GM11168 (cell line): Measurements from ENCODE around the gene NPIPB9.
"Not testable (repeated sequence)": the region's sequence is repeated elsewhere in the genome, so short reads cannot be mapped to it uniquely, and the experiment has no call there.

Experiments used
- in situ Hi-C: fragments of 300-500 bp; cut with MboI; formaldehyde crosslinking; loops from one replicate; pipeline ENCODE4 v1.12.0; 2022; ENCODE audit warnings: low sequenced_read_pairs; ENCODE audit not compliant: unreplicated experiment

The NPIPB9 gene

DNA sequence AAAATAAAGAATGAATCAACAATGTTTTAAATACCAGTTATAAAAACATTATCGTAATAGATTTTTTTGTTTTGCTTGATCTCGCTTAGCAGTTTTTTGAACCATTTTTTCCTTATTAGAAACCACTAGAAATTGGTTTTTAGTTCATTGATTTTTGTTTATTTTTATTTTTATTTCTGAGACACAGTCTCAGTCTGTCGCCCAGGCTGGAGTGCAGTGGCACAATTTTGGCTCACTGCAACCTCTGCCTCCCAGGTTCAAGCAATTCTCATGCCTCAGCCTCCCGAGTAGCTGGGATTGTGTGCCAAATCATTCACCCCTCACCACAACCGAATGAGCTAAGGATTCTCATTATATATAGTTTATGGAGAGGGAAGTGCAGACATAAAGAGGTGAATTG lies at the start of gene NPIPB9:
TSS of gene NPIPB9 (plus strand) at position 301 of the 400 bp plus-strand sequence.
- in situ Hi-C loops = not testable (repeated sequence)

GRCh38 chr16:28704246-28704645 lies 47.3 kb upstream of the NPIPB9 start:
- in situ Hi-C loops = not testable (repeated sequence)

DNA sequence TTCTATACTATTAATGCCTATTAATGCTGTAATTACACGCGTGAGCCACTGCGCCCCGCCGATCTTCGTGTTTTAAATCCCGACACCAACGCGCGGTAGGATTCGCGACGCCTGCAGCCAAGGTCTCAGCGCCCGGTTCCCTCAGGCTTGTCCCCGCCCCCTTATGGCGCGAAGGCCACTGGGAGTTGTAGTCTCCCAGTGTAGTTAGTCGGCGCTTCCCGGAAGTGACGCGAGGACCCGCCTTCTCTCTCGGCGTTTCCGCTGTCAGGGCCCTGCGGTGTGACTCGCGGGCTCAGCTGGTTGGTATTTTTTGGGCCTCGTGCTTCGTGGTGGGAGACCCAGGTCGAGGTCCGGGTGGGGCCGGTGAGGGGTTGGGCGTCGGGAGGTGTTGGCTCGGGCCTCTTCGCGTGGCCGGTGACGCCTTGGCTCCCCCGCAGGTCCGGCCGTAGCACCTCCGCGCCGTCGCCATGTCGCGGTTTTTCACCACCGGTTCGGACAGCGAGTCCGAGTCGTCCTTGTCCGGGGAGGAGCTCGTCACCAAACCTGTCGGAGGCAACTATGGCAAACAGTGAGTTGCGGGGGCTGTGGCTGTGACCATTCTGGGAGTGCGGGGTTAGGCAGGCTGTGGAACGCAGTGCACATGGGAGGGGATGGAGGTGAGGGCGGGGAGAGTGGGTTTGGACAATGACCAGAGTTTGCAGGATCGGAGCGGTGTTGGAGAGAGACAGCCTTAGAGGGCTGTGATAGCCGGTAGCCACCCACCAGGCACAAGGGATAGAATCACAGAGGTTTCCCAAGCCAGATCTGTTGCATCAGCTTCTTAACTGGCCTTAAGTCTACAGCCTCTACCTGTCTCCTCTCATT lies 40.1 kb upstream of the NPIPB9 start, which contains the start of gene EIF3C:
TSS of gene EIF3C (plus strand) at position 245 of the 864 bp plus-strand sequence. CDS start at position 468, 223 bp downstream.
- in situ Hi-C loops = not testable (repeated sequence)

GRCh38 chr16:28722852-28723650 lies 28.5 kb upstream of the NPIPB9 start:
- in situ Hi-C loops = not testable (repeated sequence)

GRCh38 chr16:28731253-28731652 lies 20.3 kb upstream of the NPIPB9 start:
- in situ Hi-C loops = not testable (repeated sequence)

DNA sequence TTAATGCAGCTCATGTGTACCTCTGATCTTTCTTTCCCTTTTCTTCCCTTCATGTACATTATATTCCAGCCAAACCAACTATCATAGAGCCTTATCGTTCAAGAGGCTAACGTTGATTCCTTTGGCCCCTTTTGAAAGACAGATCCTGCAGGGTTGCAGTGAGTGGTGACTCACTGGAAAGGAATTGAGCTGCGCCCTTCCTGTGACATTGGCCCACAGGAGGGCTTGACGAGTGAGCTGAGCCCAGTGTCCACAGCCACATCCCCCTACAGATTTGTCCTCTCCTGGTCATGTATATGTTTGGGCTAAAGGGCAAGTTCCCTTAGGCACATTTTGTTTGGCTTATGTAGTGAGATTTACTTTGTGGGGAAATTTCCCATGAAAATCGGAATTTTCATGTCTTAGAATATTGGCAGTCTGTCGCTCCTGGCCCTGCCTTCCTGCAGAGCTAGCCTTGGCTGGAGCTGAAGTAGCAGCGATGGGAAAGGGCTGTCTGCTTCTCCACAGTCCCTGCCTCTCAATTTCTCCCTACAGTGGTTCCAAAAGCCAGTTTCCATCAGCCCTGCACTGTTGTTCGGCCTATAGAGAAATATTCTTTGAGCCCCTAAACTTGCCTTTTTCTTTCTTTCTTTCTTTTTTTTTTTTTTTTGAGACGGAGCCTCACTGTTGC lies 19.0 kb upstream of the NPIPB9 start:
- in situ Hi-C loops = not testable (repeated sequence)

- in situ Hi-C loops = loop anchor here (5.0 kb wide), 1 partner anchor 367 kb away; no protein-coding TSS in a partner anchor
Measured at GRCh38 chr16:28739787-28740186, 11.8 kb upstream of the NPIPB9 start.

GRCh38 chr16:28740631-28741030 lies 11.0 kb upstream of the NPIPB9 start:
- in situ Hi-C loops = loop anchor here (5.0 kb wide), 1 partner anchor 368 kb away; no protein-coding TSS in a partner anchor

GRCh38 chr16:28741295-28741694 lies 10.3 kb upstream of the NPIPB9 start:
- in situ Hi-C loops = loop anchor here (5.0 kb wide), 1 partner anchor 369 kb away; no protein-coding TSS in a partner anchor

GRCh38 chr16:28746618-28747350 lies 4.8 kb upstream of the NPIPB9 start:
- in situ Hi-C loops = not testable (repeated sequence)

- in situ Hi-C loops = not testable (repeated sequence)
Measured at GRCh38 chr16:28749997-28750465, 1.6 kb upstream of the NPIPB9 start.

- in situ Hi-C loops = not testable (repeated sequence)
Measured at GRCh38 chr16:28750469-28751067, 1.0 kb upstream of the NPIPB9 start.

DNA sequence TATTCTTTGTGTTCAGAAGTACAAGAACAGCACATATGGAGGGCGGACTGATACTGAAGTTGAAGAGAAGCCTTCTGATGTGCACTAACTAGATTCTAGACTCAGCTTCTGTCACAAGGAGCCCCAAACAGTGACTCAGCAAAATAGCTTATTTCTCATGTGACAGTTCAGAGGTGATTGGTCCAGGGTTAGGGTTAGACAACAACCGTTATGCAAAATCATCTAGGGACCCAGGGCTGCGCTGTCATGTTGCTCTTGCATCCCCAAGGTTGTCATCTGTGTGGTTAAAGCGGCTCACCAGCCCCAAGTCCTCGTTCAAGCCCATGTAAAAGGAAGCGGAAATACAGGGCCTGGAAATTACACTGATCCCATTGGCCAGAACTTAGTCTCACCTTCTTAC lies 30.1 kb downstream of the NPIPB9 start:
- in situ Hi-C loops = not testable (repeated sequence)

DNA sequence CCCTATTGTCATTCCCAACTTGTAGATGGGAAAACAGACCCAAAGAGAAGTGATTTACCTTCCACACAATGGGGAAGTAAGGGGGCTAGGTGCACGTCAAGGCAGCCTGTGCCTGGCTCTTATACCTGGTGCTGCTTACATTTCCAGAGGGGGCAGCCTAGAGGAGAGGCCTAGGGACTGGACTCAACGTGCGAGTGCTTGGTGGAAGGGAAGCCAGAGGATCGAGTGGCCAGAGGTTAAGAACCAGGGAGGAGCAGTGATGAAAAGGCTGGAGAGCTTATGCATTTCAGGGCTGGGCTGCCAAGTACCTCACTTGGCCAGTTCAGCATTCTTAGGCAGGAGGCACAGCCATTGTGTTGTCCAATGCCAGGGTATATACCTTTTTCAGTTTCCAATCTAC lies 30.8 kb downstream of the NPIPB9 start:
- in situ Hi-C loops = not testable (repeated sequence)

- in situ Hi-C loops = not testable (repeated sequence)
Measured at GRCh38 chr16:28802235-28803019, 50.8 kb downstream of the NPIPB9 start.

DNA sequence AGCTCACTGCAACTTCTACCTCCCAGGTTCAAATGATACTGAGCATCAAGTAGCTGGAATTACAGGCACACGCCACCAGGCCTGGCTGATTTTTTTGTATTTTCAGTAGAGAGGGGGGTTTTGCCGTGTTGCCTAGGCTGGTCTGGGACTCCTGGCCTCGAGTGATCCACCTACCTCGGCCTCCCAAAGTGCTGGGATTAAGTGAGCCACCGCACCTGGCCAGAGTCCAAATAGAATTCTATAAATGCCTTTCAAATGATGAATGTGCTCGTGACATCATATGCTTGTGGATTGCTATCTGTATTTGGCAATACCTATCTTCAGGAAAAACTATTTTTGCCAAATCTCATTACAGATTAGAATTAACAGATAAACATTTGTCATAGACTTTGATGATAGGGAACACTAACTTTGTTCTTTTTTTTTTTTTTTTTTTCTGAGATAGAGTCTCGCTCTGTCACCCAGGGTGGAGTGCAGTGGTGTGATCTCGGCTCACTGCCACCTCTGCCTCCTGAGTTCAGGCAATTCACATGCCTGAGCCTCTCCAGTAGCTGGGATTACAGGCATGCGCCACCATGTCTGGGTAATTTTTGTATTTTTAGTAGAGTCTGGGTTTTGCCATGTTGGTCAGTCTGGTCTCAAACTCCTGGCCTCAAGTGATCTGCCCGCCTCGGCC lies 56.0 kb downstream of the NPIPB9 start:
- in situ Hi-C loops = not testable (repeated sequence)

- in situ Hi-C loops = no loop called here
Measured at GRCh38 chr16:28820016-28820415, 68.4 kb downstream of the NPIPB9 start.

GRCh38 chr16:28820546-28820945 lies 69.0 kb downstream of the NPIPB9 start:
- in situ Hi-C loops = not testable (repeated sequence)
